Measurements from ENCODE around the gene ZBTB7C. TPM values are rescaled to one million over a fixed set of nuclear protein-coding genes. Genes with fewer than 3 reads are reported as not detected.

The ZBTB7C gene
- polyA plus RNA-seq, 1 of the 3 experiments (the other 2 are of a cell fraction) = 0.05 TPM

DNA sequence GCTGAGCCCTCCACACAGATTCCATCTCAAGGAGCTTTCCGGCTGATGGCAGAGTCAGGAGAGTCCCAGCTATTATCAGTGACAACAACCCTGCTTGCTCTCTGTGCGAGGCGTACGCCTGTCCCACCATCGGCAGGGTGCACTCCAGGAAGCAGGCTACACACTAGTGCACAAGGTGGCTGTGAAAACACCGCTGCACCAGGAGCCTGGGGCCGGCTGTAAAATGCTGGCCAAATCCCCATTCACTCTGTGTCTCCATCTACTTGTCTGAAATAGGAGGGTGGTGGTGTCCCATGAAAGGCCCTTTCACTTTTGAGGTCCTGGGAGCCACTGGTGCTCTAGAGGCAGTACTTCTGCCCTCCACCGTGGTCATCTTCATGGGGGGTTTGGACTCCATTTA, 295.5 kb downstream of the ZBTB7C start:
- no peaks in the 10 kb centered on the region for H3K79me2 ChIP-seq (ENCODE audit: insufficient read depth)
- H3K4me2 ChIP-seq = no peak overlapping the region
- H3K27ac ChIP-seq (ENCODE audit: low read depth in 2 of 2, low read length in 1 of 2) = no peak overlapping the region
- no peaks in the 10 kb centered on the region for H3K9me3 ChIP-seq
- ChIA-PET CTCF (no interaction called here), POLR2A (no interaction called here)
- TF ChIP-seq NRF1 (IDR thresholded peaks at IDR 0.05; ENCODE audit: low read depth, low read length) = no peak
- TF ChIP-seq, protein P1, sequence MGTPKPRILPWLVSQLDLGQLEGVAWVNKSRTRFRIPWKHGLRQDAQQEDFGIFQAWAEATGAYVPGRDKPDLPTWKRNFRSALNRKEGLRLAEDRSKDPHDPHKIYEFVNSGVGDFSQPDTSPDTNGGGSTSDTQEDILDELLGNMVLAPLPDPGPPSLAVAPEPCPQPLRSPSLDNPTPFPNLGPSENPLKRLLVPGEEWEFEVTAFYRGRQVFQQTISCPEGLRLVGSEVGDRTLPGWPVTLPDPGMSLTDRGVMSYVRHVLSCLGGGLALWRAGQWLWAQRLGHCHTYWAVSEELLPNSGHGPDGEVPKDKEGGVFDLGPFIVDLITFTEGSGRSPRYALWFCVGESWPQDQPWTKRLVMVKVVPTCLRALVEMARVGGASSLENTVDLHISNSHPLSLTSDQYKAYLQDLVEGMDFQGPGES (IDR thresholded peaks at IDR 0.05; ENCODE audit: low read depth, low read length) = no peak
- no peak for TF ChIP-seq TCF12 (IDR thresholded peaks at IDR 0.05)
- no peak for TF ChIP-seq POLR2AphosphoS5 (IDR thresholded peaks at IDR 0.05; ENCODE audit: low read depth, low read length)
- TF ChIP-seq SIN3A (IDR thresholded peaks at IDR 0.05; ENCODE audit: borderline replicate concordance, low read depth, low read length) = no peak
- TF ChIP-seq MXI1 (IDR thresholded peaks at IDR 0.05; ENCODE audit: low read depth, low read length) = no peak
- TF ChIP-seq GABPA (IDR thresholded peaks at IDR 0.05; ENCODE audit: low read depth) = no peak
- no peak for TF ChIP-seq TAF1 (IDR thresholded peaks at IDR 0.05; ENCODE audit: borderline replicate concordance, low read depth, low read length)
- no peak for TF ChIP-seq RAD21 (IDR thresholded peaks at IDR 0.05; ENCODE audit: low read length)
- no peak for TF ChIP-seq YY1 (IDR thresholded peaks at IDR 0.05; ENCODE audit: low read depth)
- TF ChIP-seq FOSL2 (IDR thresholded peaks at IDR 0.05; ENCODE audit: borderline replicate concordance, low read depth) = no peak
- TF ChIP-seq SMC3 (IDR thresholded peaks at IDR 0.05; ENCODE audit: low read depth, low read length) = no peak
- TF ChIP-seq RFX5 (IDR thresholded peaks at IDR 0.05; ENCODE audit: low read length) = no peak
- TF ChIP-seq USF1 (IDR thresholded peaks at IDR 0.05; ENCODE audit: borderline replicate concordance, low read depth) = no peak
- TF ChIP-seq JUND (IDR thresholded peaks at IDR 0.05) = no peak
- no peak for TF ChIP-seq CHD2 (IDR thresholded peaks at IDR 0.05; ENCODE audit: low read length, partially characterized antibody)
- H4K20me1 ChIP-seq (ENCODE audit: insufficient read depth) = no peaks in the 10 kb centered on the region
- H3K4me1 ChIP-seq (ENCODE audit: control insufficient read depth in 1 of 2, insufficient read depth in 2 of 2, low read depth in 1 of 2, low read length in 1 of 2) = peaks cover 0 to 21% of the 10 kb centered on the region in 2 experiments; a peak in 1 of 4 replicates
- H2AFZ ChIP-seq (ENCODE audit: low read depth) = no peak overlapping the region
- 72% methylated on average over 7 of the region's 8 CpGs for WGBS (ENCODE audit: low lambda C conversion rate)
- H3K9me2 ChIP-seq = no peaks in the 10 kb centered on the region
- no peak overlapping the region for H3K9ac ChIP-seq
- no peaks in the 10 kb centered on the region for H3F3A ChIP-seq (replicated peaks; ENCODE audit: insufficient read depth)
- no peaks in the 10 kb centered on the region for H3K36me3 ChIP-seq (replicated peaks in 1 of 2; ENCODE audit: control insufficient read depth in 1 of 2, insufficient read depth in 2 of 2, low read length in 1 of 2)
- no peak overlapping the region for H3K4me3 ChIP-seq (ENCODE audit: low read depth in 2 of 2, low read length in 1 of 2)
- H3K27me3 ChIP-seq (ENCODE audit: insufficient read depth) = no peaks in the 10 kb centered on the region
- no peak for DNase-seq

DNA sequence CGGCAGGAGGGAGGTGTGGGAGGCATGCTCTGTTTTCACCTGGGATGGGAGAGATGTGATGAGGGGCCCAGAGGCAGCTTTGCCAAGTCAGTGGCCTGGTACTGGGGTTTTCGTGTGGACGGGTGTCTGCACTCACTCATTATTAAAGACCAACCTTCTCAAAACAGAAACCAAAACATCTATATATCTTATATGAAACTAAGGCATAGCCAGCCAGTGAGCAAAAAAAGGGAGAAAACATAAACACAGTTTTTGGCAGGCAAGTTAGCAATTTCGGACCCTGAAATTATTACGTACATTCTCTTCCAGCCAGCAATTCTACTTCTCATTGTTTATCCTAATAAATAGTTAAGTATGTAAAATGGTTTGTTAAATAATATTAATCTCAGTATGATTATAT, 297.6 kb downstream of the ZBTB7C start:
- Histone ChIP-seq H3K36me3 (replicated peaks in 1 of 2; ENCODE audit: control insufficient read depth in 1 of 2, insufficient read depth in 2 of 2, low read length in 1 of 2) (no peaks in the 10 kb centered on the region), H3F3A (replicated peaks; ENCODE audit: insufficient read depth) (no peaks in the 10 kb centered on the region), H3K4me3 (ENCODE audit: low read depth in 2 of 2, low read length in 1 of 2) (no peak overlapping the region), H3K4me2 (no peak overlapping the region), H4K20me1 (ENCODE audit: insufficient read depth) (no peaks in the 10 kb centered on the region), H3K9ac (no peak overlapping the region), H2AFZ (ENCODE audit: low read depth) (no peak overlapping the region), H3K9me3 (no peaks in the 10 kb centered on the region), H3K27ac (ENCODE audit: low read depth in 2 of 2, low read length in 1 of 2) (no peak overlapping the region), H3K9me2 (no peaks in the 10 kb centered on the region), H3K79me2 (ENCODE audit: insufficient read depth) (no peaks in the 10 kb centered on the region), H3K27me3 (ENCODE audit: insufficient read depth) (0 out of 2 replicates have a peak, but pooled peaks cover 2% of the 10 kb centered on the region), H3K4me1 (ENCODE audit: control insufficient read depth in 1 of 2, insufficient read depth in 2 of 2, low read depth in 1 of 2, low read length in 1 of 2) (peaks cover 0 to 31% of the 10 kb centered on the region in 2 experiments; a peak in 2 of 4 replicates)
- ChIA-PET CTCF (interaction anchor here (0.6 kb wide), 1 partner anchor 28 kb away, joined by 3 read pairs; no protein-coding TSS in a partner anchor), POLR2A (no interaction called here)
- 70% methylated on average over 5 of the region's 5 CpGs for WGBS (ENCODE audit: low lambda C conversion rate)
- DNase-seq = no peak
- TF ChIP-seq SIN3A (IDR thresholded peaks at IDR 0.05; ENCODE audit: borderline replicate concordance, low read depth, low read length) = no peak
- TF ChIP-seq, protein P1 (IDR thresholded peaks at IDR 0.05; ENCODE audit: low read depth, low read length) = no peak
- TF ChIP-seq, protein P2, sequence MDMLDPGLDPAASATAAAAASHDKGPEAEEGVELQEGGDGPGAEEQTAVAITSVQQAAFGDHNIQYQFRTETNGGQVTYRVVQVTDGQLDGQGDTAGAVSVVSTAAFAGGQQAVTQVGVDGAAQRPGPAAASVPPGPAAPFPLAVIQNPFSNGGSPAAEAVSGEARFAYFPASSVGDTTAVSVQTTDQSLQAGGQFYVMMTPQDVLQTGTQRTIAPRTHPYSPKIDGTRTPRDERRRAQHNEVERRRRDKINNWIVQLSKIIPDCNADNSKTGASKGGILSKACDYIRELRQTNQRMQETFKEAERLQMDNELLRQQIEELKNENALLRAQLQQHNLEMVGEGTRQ (IDR thresholded peaks at IDR 0.05; ENCODE audit: borderline replicate concordance, low read depth, low read length) = no peak
- no peak for TF ChIP-seq POLR2AphosphoS5 (IDR thresholded peaks at IDR 0.05; ENCODE audit: low read depth, low read length)
- TF ChIP-seq TAF1 (IDR thresholded peaks at IDR 0.05; ENCODE audit: borderline replicate concordance, low read depth, low read length) = no peak
- TF ChIP-seq GABPA (IDR thresholded peaks at IDR 0.05; ENCODE audit: low read depth) = no peak
- TF ChIP-seq NRF1 (IDR thresholded peaks at IDR 0.05; ENCODE audit: low read depth, low read length) = no peak
- no peak for TF ChIP-seq CTCF (IDR thresholded peaks at IDR 0.05)
- no peak for TF ChIP-seq JUND (IDR thresholded peaks at IDR 0.05)
- TF ChIP-seq USF1 (IDR thresholded peaks at IDR 0.05; ENCODE audit: borderline replicate concordance, low read depth) = no peak
- TF ChIP-seq MAX (IDR thresholded peaks at IDR 0.05; ENCODE audit: low read depth) = no peak
- TF ChIP-seq NFIC (IDR thresholded peaks at IDR 0.05; ENCODE audit: borderline replicate concordance) = no peak

Measured in SK-N-SH (cell line).